Sigmoid colon (tissue), 4 donors: ENCODE results near the gene ZNF521.

ENCODE experiments used
- POLR2A ChIP-seq, 2 donors: fragments of 450-650 bp; IDR thresholded peaks; one replicate each; pipeline ENCODE4 v1.6.1; 2016; ENCODE audit warnings: antibody characterized with exemption in 2 of 2, mild to moderate bottlenecking in 2 of 2, moderate library complexity in 2 of 2
- POLR2AphosphoS5 ChIP-seq, 4 donors: sonication (generic); formaldehyde crosslinking; IDR thresholded peaks; one replicate each; pipeline ENCODE4 v1.6.1; 2017; ENCODE audit warnings: antibody characterized with exemption in 4 of 4

DNA sequence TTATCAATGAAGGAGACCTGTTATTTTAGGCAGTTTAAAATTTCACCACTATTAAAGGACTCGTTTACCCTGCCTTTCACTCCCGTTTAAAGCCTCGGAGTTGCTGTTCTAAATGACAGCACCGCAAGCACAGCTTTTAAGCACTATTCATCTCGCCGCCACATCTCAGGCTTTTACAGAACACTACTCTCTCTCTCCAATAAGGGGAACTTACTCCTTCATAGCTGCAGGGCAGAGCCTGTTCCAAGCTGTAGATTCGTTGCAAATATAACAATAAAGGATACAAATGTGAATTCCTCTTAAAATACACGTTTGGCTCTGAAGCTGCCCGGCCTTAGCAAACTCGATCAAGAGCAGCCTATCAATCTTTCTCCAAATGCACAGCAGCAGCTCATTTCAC, 271.8 kb downstream of the ZNF521 start:
- TF ChIP-seq POLR2A (IDR thresholded peaks at IDR 0.05) (no peak), POLR2AphosphoS5 (IDR thresholded peaks at IDR 0.05) (no peak)
